M059J (cell line): ENCODE data around the gene GARRE1. TPM values are rescaled to one million over a fixed set of nuclear protein-coding genes. Genes with fewer than 3 reads are reported as not detected.
"Not testable (repeated sequence)": the region's sequence is repeated elsewhere in the genome, so short reads cannot be mapped to it uniquely, and the experiment has no call there.

Source experiments
- DNase-seq: peaks from one replicate; pipeline ENCODE4 v3.0.0-alpha.2; 2012; ENCODE audit warnings: low read depth
- total RNA-seq: library from RNA; depleted of rRNA; stranded (reverse); fragments of >200 nt; shearing (Covaris generic); gene quantifications from 2 replicates; pipeline ENCODE4 v1.2.3, GENCODE V29; 2014

The GARRE1 gene
- total RNA-seq, 1 experiment from 2014 or later = 12.4 TPM

DNA sequence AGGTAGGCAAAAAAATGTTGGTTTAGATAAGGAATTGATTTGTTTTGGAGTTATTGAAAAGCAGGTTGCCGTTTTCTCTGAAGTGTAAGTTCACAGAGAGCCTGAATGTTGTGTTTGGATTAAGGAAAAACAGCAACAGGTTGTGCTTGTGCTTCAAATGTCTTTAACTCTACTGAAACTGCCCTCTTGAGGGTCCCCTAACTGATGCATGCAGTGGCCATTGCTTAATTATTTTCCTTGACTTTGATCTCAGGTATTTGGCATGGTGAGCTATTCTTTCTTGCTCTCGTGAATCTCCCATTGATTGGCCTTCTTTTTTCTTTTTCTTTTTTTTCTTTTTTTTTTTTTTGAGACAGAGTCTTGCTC lies 3.2 kb downstream of the GARRE1 start:
- DNase-seq = no peak

DNA sequence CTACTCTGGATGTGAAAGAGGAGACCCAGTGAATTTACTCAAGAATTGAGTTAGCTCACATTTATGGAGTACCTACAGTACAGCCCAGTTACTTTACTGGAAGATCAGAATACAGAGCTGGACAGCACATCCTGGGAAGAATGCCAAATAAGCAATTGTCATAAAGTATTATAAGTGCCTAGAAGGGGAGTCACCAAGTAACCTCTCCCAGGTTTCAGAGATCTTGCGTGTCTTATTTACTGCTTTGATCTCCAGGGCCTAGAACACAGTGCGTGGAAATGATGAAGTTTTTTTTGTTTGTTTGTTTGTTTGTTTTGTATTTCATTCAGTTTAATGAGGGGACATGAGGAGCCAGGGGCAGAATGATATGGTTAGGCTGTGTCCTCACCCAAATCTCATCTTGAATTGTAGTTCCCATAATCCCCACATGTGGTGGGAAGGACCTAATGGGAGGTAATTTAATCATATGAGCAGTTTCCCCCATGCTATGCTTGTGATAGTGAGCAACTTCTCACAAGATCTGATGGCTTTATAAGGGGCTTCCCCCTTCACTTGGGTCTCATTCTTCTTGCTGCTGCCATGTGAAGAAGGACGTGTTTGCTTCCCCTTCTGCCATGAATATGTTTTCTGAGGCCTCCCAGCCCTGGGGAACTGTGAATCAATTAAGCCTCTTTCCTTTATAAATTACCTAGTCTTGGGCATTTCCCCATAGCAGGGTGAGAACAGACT lies 5.2 kb downstream of the GARRE1 start:
- peak; percentile 61 for DNase-seq

DNA sequence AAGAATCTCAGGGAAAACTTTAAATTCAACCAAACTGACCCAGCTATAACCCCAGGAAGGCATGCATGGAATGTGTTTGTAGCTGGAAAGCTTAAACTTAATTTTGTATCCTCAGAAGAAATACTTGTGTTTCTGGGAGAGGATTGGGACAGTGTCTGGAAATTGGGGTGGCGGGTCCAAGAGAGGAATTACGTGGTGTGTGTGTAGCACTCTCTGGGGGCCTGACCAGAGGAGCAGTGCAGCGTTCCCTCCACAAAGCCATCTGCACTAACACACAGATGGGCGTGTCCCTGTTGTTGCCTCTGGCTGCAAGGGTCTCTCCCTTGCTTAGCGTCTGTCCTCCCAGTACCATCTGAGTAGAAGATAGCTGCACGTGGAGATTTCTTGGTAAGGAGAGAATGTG lies 6.4 kb downstream of the GARRE1 start:
- peak; percentile 27 for DNase-seq

- DNase-seq = no peak
Measured at GRCh38 chr19:34261334-34262109, 7.2 kb downstream of the GARRE1 start.

DNA sequence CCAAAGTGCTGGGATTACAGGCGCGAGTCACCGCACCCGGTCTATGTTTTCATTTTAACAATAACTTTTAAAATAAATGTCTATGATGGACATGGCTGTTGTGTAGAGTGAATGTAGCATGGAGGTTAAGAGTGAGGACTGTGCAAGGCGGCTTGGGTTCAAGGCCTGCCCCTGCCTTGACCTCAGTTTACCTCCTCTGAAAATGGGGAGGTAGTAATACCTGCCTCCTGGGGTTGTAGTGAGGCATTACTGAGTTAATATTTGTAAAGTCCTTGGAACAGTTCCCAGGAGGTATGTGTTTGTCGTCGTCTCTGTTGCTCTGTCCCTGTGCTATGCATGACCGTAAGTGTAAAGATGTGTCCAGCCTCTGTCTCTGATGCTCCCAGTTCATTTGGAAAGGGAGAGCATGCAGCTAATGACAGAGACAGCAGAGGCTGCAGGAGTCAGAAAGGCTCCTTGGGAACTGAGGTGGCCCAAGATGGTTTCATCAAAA lies 9.4 kb downstream of the GARRE1 start:
- DNase-seq = no peak

DNA sequence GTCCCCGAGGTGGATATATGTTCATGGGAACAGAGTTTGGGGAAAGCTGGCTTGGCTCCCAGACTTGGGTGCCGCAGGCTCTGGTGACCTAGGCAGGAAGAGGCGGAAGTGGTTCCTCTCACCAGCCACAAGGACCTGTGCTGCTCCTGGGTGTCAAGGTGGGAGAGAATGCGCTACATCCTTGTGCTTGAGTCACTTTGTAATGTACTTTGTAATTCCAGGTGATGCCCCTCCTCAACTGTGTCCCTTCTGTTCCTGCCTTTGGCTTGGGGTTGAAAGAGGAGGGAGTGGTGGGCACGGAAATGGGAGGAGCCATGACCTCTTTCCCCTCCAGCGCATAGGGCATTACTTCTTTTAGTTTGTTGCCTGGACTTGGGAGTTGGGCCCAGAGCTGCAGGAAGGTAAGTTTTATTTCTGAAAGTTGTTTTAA lies 10.9 kb downstream of the GARRE1 start:
- peak; percentile 80 for DNase-seq

- no peak for DNase-seq
Measured at GRCh38 chr19:34269081-34269480, 14.7 kb downstream of the GARRE1 start.

- no peak for DNase-seq
Measured at GRCh38 chr19:34269489-34269888, 15.1 kb downstream of the GARRE1 start.

DNA sequence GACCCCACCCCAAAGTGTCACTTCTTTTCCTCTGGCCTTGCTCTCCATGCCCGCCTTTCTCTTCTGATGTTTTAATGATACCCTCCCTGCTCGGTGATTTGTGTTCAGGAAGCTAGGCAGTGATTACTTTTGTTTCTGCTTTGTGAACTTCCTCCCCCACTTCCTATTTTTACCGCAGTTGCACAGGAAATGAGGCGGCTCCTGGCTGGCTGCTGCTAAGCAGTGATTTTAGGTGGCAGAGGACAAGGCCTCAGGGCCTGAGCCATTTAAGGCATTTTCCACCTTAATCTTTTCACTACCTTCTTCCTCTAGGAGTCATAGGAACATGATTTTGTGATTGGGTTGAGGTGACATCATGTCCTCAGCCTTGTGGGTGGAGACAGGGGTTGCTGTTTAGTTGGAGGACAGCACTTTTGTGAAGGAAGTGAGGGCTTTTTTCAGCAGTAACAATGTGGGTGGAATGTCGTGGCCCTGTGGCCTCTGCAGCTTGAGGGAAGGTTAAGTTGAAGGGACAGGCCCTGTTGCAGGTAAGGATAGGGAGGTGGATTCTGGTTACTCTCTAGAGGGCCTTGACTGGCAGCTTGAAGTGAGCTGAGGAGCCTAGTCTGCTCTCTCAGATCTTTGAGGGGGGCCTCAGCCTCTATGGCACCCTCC lies 15.7 kb downstream of the GARRE1 start:
- peak; percentile 98 for DNase-seq

- no peak for DNase-seq
Measured at GRCh38 chr19:34273121-34273520, 18.8 kb downstream of the GARRE1 start.

DNA sequence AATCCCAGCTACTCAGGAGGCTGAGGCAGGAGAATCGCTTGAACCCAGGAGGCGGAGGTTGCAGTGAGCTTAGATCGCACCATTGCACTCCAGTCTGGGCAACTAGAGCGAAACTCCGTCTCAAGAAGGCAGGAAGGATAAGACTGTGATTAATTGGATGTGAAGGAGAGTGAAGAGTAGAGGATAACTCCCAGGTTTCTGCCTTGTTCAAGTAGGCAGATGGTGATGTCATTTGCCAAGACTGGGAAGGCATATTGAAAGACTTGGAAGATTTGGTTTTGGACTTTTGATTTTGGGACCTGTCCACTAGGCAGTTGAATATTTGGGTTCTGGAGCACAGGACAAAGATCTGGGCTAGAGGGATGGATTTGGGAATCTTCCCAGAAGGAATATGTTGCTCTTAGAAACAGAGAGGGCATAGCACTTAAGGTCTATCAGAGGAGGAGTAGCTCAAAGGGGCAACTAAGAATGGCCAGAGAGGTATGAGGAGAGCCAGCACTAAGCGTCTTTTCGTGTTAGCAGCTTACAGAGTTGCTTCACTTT lies 20.0 kb downstream of the GARRE1 start:
- DNase-seq = peak; percentile 49

GRCh38 chr19:34274827-34275625 lies 20.7 kb downstream of the GARRE1 start:
- peak; percentile 85 for DNase-seq

DNA sequence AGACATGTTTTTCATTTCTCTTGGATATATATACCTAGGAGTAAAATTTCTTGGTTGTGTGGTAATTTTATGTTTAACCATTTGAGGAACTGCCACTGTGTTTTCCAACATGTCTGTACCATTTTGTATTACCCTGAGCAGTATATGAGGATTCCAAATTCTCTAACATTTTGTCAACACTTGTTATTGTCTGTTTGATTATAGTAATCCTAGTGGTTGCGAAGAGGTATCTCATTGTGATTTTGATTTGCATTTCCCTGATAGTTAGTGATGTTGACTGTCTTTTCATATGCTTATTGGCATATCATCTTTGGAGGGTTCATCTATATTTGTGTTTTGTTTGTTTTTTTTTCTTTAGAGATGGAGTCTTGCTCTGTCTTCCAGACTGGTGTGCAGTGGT lies 21.4 kb downstream of the GARRE1 start:
- DNase-seq = no peak

DNA sequence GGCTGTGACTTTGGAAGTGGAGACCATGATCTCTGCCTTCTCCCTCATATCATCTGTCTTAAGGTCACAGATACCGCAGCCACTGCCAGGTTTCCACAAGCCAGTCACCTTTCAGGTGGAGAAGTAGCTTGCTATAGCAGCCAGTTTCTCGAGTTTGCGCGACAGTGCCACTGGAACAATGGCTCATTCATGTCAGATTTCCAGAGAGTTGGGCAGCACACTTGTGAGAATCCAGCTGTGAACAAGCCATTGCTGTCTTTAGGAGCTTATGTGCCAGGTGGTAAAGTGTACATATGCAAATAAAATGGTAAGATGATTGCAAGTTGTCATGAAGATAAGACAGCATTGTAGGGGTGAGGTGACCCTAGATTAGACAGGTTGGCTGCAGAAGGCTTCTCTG lies 22.3 kb downstream of the GARRE1 start:
- DNase-seq = no peak

- no peak for DNase-seq
Measured at GRCh38 chr19:34277244-34277643, 22.9 kb downstream of the GARRE1 start.

DNA sequence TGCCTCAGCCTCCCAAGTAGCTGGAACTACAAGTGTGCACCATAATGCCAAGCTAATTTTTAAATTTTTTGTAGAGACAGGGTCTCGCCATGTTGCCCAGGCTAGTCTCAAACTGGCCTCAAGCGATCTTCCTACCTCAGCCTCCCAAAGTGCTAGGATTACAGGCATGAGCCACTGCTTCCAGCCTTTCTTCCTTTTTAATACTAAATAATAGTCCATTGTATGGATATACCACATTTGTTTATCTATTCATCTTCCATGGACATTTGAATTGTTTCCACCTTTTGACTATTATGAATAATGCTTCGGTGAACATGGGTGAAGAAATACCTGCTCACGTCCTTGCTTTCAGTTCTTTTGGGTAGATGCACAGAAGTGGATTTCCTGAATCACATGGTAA lies 24.4 kb downstream of the GARRE1 start:
- no peak for DNase-seq

GRCh38 chr19:34281444-34281843 lies 27.1 kb downstream of the GARRE1 start:
- DNase-seq = not testable (repeated sequence)

- DNase-seq = peak; percentile 46
Measured at GRCh38 chr19:34282611-34283519, 28.5 kb downstream of the GARRE1 start.

- no peak for DNase-seq
Measured at GRCh38 chr19:34284505-34284904, 30.2 kb downstream of the GARRE1 start.

DNA sequence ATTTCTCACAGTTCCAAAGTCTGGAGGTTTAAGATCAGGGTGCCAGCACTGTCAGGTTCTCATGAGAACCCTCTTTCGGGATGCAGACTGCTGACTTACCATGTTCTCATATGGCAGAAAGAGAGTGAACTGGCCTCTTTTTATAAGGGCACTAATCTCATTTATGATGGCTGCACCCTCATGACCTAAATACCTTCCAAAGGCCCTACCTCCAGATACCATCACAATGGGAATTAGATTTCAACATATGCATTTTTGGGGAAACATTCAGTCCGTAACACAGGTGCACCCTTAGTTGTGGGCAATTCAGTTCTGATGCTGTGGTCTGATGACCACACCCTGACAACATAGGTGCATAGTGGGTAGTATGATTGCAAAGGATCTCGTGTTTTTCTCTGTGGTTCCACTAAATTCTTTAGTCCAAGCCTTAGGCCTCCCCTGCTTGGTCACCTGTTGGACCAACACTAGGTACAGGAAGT lies 33.3 kb downstream of the GARRE1 start:
- DNase-seq = no peak
